Fibroblast of mammary gland (primary cell): ENCODE measurements around the gene IPO13.

Experiments
- DNase-seq: peaks from one replicate; pipeline ENCODE4 v3.0.0-alpha.2; 2010; ENCODE audit warnings: low read depth
- H3K4me3 ChIP-seq: 2 replicates; pipeline ENCODE4 v1.5.1; 2011; ENCODE audit warnings: low read depth, mild to moderate bottlenecking, low read length, moderate library complexity; ENCODE audit not compliant: control insufficient read depth
- TF ChIP-seq, protein P1 (sequence below): conservative IDR thresholded peaks from 2 replicates; pipeline ENCODE4 v1.5.1; 2011; ENCODE audit warnings: low read depth, low read length, inconsistent platforms; ENCODE audit not compliant: control insufficient read depth, insufficient read depth

Gene IPO13, protein sequence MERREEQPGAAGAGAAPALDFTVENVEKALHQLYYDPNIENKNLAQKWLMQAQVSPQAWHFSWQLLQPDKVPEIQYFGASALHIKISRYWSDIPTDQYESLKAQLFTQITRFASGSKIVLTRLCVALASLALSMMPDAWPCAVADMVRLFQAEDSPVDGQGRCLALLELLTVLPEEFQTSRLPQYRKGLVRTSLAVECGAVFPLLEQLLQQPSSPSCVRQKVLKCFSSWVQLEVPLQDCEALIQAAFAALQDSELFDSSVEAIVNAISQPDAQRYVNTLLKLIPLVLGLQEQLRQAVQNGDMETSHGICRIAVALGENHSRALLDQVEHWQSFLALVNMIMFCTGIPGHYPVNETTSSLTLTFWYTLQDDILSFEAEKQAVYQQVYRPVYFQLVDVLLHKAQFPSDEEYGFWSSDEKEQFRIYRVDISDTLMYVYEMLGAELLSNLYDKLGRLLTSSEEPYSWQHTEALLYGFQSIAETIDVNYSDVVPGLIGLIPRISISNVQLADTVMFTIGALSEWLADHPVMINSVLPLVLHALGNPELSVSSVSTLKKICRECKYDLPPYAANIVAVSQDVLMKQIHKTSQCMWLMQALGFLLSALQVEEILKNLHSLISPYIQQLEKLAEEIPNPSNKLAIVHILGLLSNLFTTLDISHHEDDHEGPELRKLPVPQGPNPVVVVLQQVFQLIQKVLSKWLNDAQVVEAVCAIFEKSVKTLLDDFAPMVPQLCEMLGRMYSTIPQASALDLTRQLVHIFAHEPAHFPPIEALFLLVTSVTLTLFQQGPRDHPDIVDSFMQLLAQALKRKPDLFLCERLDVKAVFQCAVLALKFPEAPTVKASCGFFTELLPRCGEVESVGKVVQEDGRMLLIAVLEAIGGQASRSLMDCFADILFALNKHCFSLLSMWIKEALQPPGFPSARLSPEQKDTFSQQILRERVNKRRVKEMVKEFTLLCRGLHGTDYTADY

DNA sequence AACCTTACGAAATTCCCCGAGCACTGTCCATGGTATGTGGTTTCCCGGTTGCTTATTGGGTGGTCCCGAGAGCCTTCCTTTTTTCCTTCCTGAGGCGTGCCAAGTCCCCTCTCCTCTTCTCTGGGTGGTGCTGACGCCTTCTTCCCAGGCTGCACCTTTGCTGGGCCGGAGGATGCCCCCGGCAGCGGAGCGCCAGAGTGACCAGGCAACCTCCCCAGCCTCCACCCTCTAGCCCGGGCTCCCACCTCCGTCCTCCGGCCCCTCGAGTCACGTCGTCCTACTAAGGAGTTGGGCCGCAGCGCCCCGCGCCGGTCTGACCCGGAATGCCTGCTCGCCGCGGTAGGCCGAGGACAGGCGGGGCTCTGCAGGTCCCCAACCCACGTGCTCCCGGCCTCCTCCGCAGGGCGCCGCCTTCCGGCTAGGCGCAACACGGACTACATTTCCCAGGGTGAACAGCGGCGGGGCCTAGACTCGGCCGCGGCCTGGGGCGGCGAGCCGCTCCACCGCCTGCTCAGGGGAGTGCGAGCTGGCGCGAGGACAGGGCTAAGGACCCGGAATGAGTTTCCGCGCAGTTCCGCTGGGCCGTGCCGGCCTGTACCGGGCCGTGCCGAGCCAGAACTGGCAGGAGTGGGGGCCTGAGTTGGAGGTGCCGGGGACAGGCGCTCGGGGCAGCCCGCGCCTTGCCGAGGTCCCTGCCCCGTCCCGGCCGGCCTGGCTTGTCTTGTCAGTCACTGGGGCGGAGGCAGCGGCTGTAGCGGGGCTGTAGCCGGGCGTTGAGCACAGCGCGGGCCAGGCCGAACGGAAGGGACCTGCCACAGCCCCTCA is at the start of gene IPO13:
Gene IPO13, plus strand, starts transcription at position 715 of the 825 bp plus-strand sequence. CDS start 651 bp downstream, outside the sequence.
- TF ChIP-seq, protein P1, sequence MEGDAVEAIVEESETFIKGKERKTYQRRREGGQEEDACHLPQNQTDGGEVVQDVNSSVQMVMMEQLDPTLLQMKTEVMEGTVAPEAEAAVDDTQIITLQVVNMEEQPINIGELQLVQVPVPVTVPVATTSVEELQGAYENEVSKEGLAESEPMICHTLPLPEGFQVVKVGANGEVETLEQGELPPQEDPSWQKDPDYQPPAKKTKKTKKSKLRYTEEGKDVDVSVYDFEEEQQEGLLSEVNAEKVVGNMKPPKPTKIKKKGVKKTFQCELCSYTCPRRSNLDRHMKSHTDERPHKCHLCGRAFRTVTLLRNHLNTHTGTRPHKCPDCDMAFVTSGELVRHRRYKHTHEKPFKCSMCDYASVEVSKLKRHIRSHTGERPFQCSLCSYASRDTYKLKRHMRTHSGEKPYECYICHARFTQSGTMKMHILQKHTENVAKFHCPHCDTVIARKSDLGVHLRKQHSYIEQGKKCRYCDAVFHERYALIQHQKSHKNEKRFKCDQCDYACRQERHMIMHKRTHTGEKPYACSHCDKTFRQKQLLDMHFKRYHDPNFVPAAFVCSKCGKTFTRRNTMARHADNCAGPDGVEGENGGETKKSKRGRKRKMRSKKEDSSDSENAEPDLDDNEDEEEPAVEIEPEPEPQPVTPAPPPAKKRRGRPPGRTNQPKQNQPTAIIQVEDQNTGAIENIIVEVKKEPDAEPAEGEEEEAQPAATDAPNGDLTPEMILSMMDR, result peak; percentile 37
- peak within 1 kb of the TSS; percentile 87 for H3K4me3 ChIP-seq
- peak; percentile 94 for DNase-seq

- TF ChIP-seq, protein P1, result no peak
- no peak for DNase-seq
- no peak overlapping the region for H3K4me3 ChIP-seq
These were observed 47.8 kb upstream of the IPO13 start for GRCh38 chr1:43898981-43899380.

DNA sequence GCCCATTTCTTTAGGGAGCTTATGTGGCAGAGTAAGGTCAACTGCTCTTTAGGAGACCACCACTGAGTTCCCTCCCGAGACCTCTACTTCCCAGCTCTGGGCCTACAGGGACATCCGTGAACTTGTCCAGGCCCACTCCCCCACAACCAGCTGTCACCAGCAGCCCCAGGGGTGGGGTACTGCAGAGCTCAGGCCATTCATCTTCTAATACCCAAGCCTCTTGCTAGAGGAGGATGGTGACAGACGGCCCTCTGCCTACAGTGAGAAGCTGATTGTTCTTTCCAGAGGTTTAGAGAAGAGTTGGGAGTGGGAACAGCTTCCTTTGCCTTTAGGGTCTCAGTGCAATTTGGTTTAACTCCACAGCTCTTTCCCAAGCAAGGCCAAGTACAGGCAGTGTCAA is 46.4 kb upstream of the IPO13 start:
- no peak for DNase-seq
- H3K4me3 ChIP-seq, result no peak overlapping the region
- TF ChIP-seq, protein P1, result no peak

- TF ChIP-seq, protein P1, result no peak
- DNase-seq, result no peak
- H3K4me3 ChIP-seq, result no peak overlapping the region
These were observed 45.4 kb upstream of the IPO13 start for GRCh38 chr1:43901196-43901961.

- no peak overlapping the region for H3K4me3 ChIP-seq
- TF ChIP-seq, protein P1, result no peak
- no peak for DNase-seq
These were observed 44.5 kb upstream of the IPO13 start for GRCh38 chr1:43902058-43902831.
